GM23338 (cell line): Measurements from ENCODE around the gene ATP5PB. TPM values are rescaled to one million over a fixed set of nuclear protein-coding genes. Genes with fewer than 3 reads are reported as not detected.

Source experiments
- ATAC-seq: fragments of 200-7000 bp; cut with Tn5 transposase; 3 replicates; pipeline ENCODE4 v1.9.1; 2020
- DNase-seq: peaks from one replicate; pipeline ENCODE4 v3.0.0-alpha.2; 2015; ENCODE audit warnings: low spot score
- H2AFZ ChIP-seq: fragments of 200-600 bp; sonication (generic); 2 replicates; pipeline ENCODE4 v1.8.0; 2016; ENCODE audit warnings: antibody characterized with exemption, mild to moderate bottlenecking, moderate library complexity
- H3F3A ChIP-seq: fragments of 200-600 bp; sonication (generic); replicated peaks from 2 replicates; pipeline ENCODE4 v1.8.0; 2017; ENCODE audit warnings: antibody characterized with exemption, mixed run types, low read depth
- H3K27ac ChIP-seq: fragments of 200-600 bp; sonication (generic); 2 replicates; pipeline ENCODE4 v1.6.1; 2016; ENCODE audit warnings: low read depth
- H3K27me3 ChIP-seq: fragments of 200-600 bp; sonication (generic); 2 replicates; pipeline ENCODE4 v1.8.0; 2016; ENCODE audit warnings: mild to moderate bottlenecking, mixed run types, moderate library complexity; ENCODE audit not compliant: insufficient read depth
- H3K36me3 ChIP-seq: fragments of 200-600 bp; sonication (generic); 2 replicates; pipeline ENCODE4 v1.8.0; 2016; ENCODE audit warnings: mild to moderate bottlenecking; ENCODE audit not compliant: insufficient read depth
- H3K4me1 ChIP-seq: fragments of 200-600 bp; sonication (generic); 2 replicates; pipeline ENCODE4 v1.8.0; 2016; ENCODE audit warnings: mild to moderate bottlenecking, moderate library complexity; ENCODE audit not compliant: insufficient read depth
- H3K4me2 ChIP-seq: fragments of 200-600 bp; sonication (generic); 2 replicates; pipeline ENCODE4 v1.7.1; 2017; ENCODE audit warnings: mixed run types
- H3K4me3 ChIP-seq: fragments of 200-600 bp; sonication (generic); 2 replicates; pipeline ENCODE4 v1.6.1; 2016; ENCODE audit warnings: mixed run types
- H3K79me2 ChIP-seq: fragments of 200-600 bp; sonication (generic); replicated peaks from 2 replicates; pipeline ENCODE4 v1.8.0; 2017; ENCODE audit warnings: mild to moderate bottlenecking; ENCODE audit not compliant: insufficient read depth
- H3K9me2 ChIP-seq: fragments of 200-600 bp; sonication (generic); 2 replicates; pipeline ENCODE4 v1.8.0; 2017; ENCODE audit not compliant: insufficient read depth
- H4K20me1 ChIP-seq: fragments of 200-600 bp; sonication (generic); replicated peaks from 2 replicates; pipeline ENCODE4 v1.8.0; 2017; ENCODE audit warnings: mild to moderate bottlenecking; ENCODE audit not compliant: insufficient read depth
- H3K27ac Mint-ChIP-seq: 2 replicates; pipeline ENCODE4 v1.8.0; 2020; ENCODE audit warnings: inconsistent platforms, mild to moderate bottlenecking, moderate library complexity, mixed read lengths
- H3K27me3 Mint-ChIP-seq: 3 replicates; pipeline ENCODE4 v1.8.0; 2022; ENCODE audit warnings: low read depth, mild to moderate bottlenecking, moderate library complexity, mixed read lengths, inconsistent platforms; ENCODE audit not compliant: insufficient read depth, poor library complexity
- H3K36me3 Mint-ChIP-seq: 3 replicates; pipeline ENCODE4 v1.8.0; 2021; ENCODE audit warnings: low read depth, mild to moderate bottlenecking, inconsistent platforms, moderate library complexity, mixed read lengths
- H3K4me1 Mint-ChIP-seq: 3 replicates; pipeline ENCODE4 v1.8.0; 2020; ENCODE audit warnings: mild to moderate bottlenecking, inconsistent platforms, mixed read lengths
- H3K4me3 Mint-ChIP-seq: 3 replicates; pipeline ENCODE4 v1.8.0; 2021; ENCODE audit warnings: moderate library complexity, mild to moderate bottlenecking, inconsistent platforms, mixed read lengths
- H3K9me3 Mint-ChIP-seq: 3 replicates; pipeline ENCODE4 v1.8.0; 2020; ENCODE audit warnings: moderate library complexity, mild to moderate bottlenecking, inconsistent platforms, mixed read lengths
- CREB1 ChIP-seq: fragments of 250-450 bp; sonication (Bioruptor Pico); IDR thresholded peaks from 2 replicates; pipeline ENCODE4 v1.5.0; 2020; ENCODE audit warnings: low read depth, mild to moderate bottlenecking, moderate library complexity
- REST ChIP-seq: IDR thresholded peaks from one replicate; pipeline ENCODE4 v1.6.1; 2018; ENCODE audit warnings: antibody characterized with exemption; ENCODE audit not compliant: unreplicated experiment
- STAT1 ChIP-seq: IDR thresholded peaks from one replicate; pipeline ENCODE4 v1.6.1; 2016; ENCODE audit warnings: antibody characterized with exemption; ENCODE audit not compliant: unreplicated experiment
- ZNF331 ChIP-seq: fragments of 250-450 bp; sonication (Bioruptor Pico); IDR thresholded peaks from 2 replicates; pipeline ENCODE4 v1.5.0; 2020; ENCODE audit warnings: low read depth, mild to moderate bottlenecking, moderate library complexity
- polyA plus RNA-seq: library from polyadenylated mRNA; unstranded; fragments of >200 nt; fragmentation: Nextera tagmentation; extraction: Ambion mirVana; gene quantifications from 2 replicates; pipeline ENCODE4 v1.2.1, GENCODE V29; 2016
- total RNA-seq: library from RNA; depleted of rRNA; stranded (reverse); fragments of >200 nt; shearing (Covaris generic); gene quantifications from 2 replicates; pipeline ENCODE4 v1.2.3, GENCODE V29; 2014
- TF ChIP-seq, protein P1 (sequence below): fragments of 250-450 bp; sonication (Bioruptor Pico); IDR thresholded peaks from 2 replicates; pipeline ENCODE4 v1.5.0; 2020; ENCODE audit warnings: mild to moderate bottlenecking, moderate library complexity

ATP5PB gene
- total and polyA plus RNA-seq, 2 experiments from 2014 or later = 279 to 300 TPM

DNA sequence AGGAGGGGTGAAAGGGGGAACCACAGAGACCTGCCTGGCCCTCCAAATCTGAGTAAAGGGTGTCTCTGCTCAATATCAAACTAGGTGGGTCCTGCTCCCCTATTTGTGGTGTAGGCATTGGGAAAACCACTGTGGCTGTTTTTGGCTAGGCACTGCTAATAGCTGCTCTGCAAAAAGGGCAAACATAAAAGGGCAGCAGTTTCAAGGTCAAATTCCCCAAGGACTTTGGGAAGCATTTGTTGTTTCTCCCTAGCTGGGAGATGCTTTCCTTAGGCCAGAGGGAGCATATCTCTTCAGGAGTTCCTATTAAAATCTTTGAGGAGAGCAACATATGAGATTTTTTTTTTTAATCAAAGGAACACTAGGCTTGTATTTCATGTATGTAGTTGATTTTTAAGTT lies 26.9 kb downstream of the ATP5PB start (continued):
- TF ChIP-seq, protein P1, sequence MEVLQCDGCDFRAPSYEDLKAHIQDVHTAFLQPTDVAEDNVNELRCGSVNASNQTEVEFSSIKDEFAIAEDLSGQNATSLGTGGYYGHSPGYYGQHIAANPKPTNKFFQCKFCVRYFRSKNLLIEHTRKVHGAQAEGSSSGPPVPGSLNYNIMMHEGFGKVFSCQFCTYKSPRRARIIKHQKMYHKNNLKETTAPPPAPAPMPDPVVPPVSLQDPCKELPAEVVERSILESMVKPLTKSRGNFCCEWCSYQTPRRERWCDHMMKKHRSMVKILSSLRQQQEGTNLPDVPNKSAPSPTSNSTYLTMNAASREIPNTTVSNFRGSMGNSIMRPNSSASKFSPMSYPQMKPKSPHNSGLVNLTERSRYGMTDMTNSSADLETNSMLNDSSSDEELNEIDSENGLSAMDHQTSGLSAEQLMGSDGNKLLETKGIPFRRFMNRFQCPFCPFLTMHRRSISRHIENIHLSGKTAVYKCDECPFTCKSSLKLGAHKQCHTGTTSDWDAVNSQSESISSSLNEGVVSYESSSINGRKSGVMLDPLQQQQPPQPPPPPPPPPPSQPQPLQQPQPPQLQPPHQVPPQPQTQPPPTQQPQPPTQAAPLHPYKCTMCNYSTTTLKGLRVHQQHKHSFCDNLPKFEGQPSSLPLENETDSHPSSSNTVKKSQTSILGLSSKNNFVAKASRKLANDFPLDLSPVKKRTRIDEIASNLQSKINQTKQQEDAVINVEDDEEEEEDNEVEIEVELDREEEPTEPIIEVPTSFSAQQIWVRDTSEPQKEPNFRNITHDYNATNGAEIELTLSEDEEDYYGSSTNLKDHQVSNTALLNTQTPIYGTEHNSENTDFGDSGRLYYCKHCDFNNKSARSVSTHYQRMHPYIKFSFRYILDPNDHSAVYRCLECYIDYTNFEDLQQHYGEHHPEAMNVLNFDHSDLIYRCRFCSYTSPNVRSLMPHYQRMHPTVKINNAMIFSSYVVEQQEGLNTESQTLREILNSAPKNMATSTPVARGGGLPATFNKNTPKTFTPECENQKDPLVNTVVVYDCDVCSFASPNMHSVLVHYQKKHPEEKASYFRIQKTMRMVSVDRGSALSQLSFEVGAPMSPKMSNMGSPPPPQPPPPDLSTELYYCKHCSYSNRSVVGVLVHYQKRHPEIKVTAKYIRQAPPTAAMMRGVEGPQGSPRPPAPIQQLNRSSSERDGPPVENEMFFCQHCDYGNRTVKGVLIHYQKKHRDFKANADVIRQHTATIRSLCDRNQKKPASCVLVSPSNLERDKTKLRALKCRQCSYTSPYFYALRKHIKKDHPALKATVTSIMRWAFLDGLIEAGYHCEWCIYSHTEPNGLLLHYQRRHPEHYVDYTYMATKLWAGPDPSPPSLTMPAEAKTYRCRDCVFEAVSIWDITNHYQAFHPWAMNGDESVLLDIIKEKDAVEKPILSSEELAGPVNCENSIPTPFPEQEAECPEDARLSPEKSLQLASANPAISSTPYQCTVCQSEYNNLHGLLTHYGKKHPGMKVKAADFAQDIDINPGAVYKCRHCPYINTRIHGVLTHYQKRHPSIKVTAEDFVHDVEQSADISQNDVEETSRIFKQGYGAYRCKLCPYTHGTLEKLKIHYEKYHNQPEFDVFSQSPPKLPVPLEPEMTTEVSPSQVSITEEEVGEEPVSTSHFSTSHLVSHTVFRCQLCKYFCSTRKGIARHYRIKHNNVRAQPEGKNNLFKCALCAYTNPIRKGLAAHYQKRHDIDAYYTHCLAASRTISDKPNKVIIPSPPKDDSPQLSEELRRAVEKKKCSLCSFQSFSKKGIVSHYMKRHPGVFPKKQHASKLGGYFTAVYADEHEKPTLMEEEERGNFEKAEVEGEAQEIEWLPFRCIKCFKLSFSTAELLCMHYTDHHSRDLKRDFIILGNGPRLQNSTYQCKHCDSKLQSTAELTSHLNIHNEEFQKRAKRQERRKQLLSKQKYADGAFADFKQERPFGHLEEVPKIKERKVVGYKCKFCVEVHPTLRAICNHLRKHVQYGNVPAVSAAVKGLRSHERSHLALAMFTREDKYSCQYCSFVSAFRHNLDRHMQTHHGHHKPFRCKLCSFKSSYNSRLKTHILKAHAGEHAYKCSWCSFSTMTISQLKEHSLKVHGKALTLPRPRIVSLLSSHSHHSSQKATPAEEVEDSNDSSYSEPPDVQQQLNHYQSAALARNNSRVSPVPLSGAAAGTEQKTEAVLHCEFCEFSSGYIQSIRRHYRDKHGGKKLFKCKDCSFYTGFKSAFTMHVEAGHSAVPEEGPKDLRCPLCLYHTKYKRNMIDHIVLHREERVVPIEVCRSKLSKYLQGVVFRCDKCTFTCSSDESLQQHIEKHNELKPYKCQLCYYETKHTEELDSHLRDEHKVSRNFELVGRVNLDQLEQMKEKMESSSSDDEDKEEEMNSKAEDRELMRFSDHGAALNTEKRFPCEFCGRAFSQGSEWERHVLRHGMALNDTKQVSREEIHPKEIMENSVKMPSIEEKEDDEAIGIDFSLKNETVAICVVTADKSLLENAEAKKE (CRISPR knock-in tag) = no peak
- no peak for TF ChIP-seq REST
- TF ChIP-seq CREB1 (CRISPR knock-in tag) = no peak
- TF ChIP-seq ZNF331 = no peak
- no peak for TF ChIP-seq STAT1

- Mint-ChIP-seq H3K36me3 (no peaks in the 10 kb centered on the region), H3K4me1 (peaks cover 2% of the 10 kb centered on the region; the same call in 1 of the 3 replicates), H3K27ac (no peak overlapping the region), H3K9me3 (no peaks in the 10 kb centered on the region), H3K27me3 (no peaks in the 10 kb centered on the region), H3K4me3 (no peak overlapping the region)
- TF ChIP-seq, protein P1 (CRISPR knock-in tag) = no peak
- H3K4me3 ChIP-seq = no peak overlapping the region
- H3K36me3 ChIP-seq = no peaks in the 10 kb centered on the region
- H3F3A ChIP-seq = no peaks in the 10 kb centered on the region
- H3K9me2 ChIP-seq = no peaks in the 10 kb centered on the region
- H3K79me2 ChIP-seq = no peaks in the 10 kb centered on the region
- no peak overlapping the region for H3K27ac ChIP-seq
- DNase-seq (no peak), ATAC-seq (no peak)
- H4K20me1 ChIP-seq = no peaks in the 10 kb centered on the region
- H3K4me2 ChIP-seq = no peak overlapping the region
- H2AFZ ChIP-seq = no peak overlapping the region
- H3K4me1 ChIP-seq = no peaks in the 10 kb centered on the region
- no peaks in the 10 kb centered on the region for H3K27me3 ChIP-seq
Observed at GRCh38 chr1:111476761-111477309, 27.6 kb downstream of the ATP5PB start.
